Heart left ventricle (tissue), 16 donors: ENCODE measurements around the gene C10orf62. TPM values are rescaled to one million over a fixed set of nuclear protein-coding genes. Genes with fewer than 3 reads are reported as not detected.

Experiments
- ATAC-seq, 4 donors: fragments of 200-7000 bp; cut with Tn5 transposase; one replicate each; pipeline ENCODE4 v1.9.1; 2020 to 2022; ENCODE audit warnings: moderate library complexity in 4 of 4, mild to moderate bottlenecking in 3 of 4, moderate number of reproducible peaks in 1 of 4
- DNase-seq, 5 donors: peaks; one replicate each; pipeline ENCODE4 v3.0.0-alpha.2; 2020
- H3K27ac ChIP-seq, 12 donors: fragments of 200-600 bp; sonication (generic) in 4 of 12; one replicate each; pipeline versions ENCODE4 v1.5.0 to v1.8.0; 2016 to 2022; ENCODE audit warnings: mild to moderate bottlenecking in 2 of 12
- H3K27me3 ChIP-seq, 9 donors: fragments of 200-600 bp; sonication (generic) in 2 of 9; one replicate each; pipeline versions ENCODE4 v1.5.1 to v1.8.0; 2016 to 2022; ENCODE audit warnings: mild to moderate bottlenecking in 3 of 9
- H3K36me3 ChIP-seq, 9 donors: fragments of 200-600 bp; sonication (generic) in 2 of 9; one replicate each; pipeline versions ENCODE4 v1.5.0 to v1.8.0; 2018 to 2022; ENCODE audit warnings: mild to moderate bottlenecking in 2 of 9
- H3K4me1 ChIP-seq, 12 donors: fragments of 200-600 bp; sonication (generic) in 4 of 12; one replicate each; pipeline versions ENCODE4 v1.5.0 to v1.8.0; 2016 to 2022; ENCODE audit warnings: mild to moderate bottlenecking in 3 of 12
- H3K4me3 ChIP-seq, 12 donors: fragments of 200-600 bp; sonication (generic) in 4 of 12; one replicate each; pipeline versions ENCODE4 v1.5.0 to v1.8.0; 2017 to 2022; ENCODE audit warnings: mild to moderate bottlenecking in 9 of 12, moderate library complexity in 4 of 12
- H3K9me3 ChIP-seq, 12 donors: fragments of 200-600 bp; sonication (generic) in 4 of 12; one replicate each; pipeline versions ENCODE4 v1.5.0 to v1.8.0; 2016 to 2022; ENCODE audit warnings: mild to moderate bottlenecking in 1 of 12
- CTCF ChIP-seq, 12 donors: fragments of 200-600 bp; sonication (generic) in 4 of 12; IDR thresholded peaks; one replicate each; pipeline versions ENCODE4 v1.5.0 to v1.8.0; 2018 to 2022; ENCODE audit warnings: antibody characterized with exemption in 12 of 12, mild to moderate bottlenecking in 5 of 12
- POLR2A ChIP-seq, 2 donors: fragments of 450-650 bp; IDR thresholded peaks; one replicate each; pipeline ENCODE4 v1.6.1; 2017; ENCODE audit warnings: antibody characterized with exemption in 2 of 2, mild to moderate bottlenecking in 2 of 2, moderate library complexity in 2 of 2
- WGBS, 4 donors: extraction: QIAGEN DNeasy Blood & Tissue Kit in 2 of 4; methylation state at CpG; one replicate each; pipeline versions ENCODE4 v1.1.5 to v1.1.7; 2013 to 2018; 5-methylcytosine and 5-hydroxymethylcytosine counted together
- intact Hi-C, 10 donors: fragments of 100-400 bp; cut with DNase I; formaldehyde crosslinking; loops; one replicate each; pipeline versions ENCODE4 v1.11.1 to v1.14.2; 2022
- polyA plus RNA-seq, 2 donors: library from polyadenylated mRNA; stranded (reverse); fragments of 200-250 nt; gene quantifications; one replicate each; pipeline ENCODE4 v1.2.3, GENCODE V29; 2013
- total RNA-seq, 9 donors: library from RNA; depleted of rRNA in 2 of 9; stranded (reverse); fragments of >200 nt in 2 of 9; fragmentation: NEBNext Ultra II Directional in 3 of 9; extraction: Animal tissue kit (Norgen Biotek cat#: 25700) in 3 of 9; gene quantifications; one replicate each; pipeline versions ENCODE4 v1.1.0 to v1.2.4, GENCODE V29; 2016 to 2023
- donor health status: ischemic (EF 13 %, LVEDD 7.1; RV severe dilation, severe dysfunction).
- donor health status: healthy with polysubstance abuse.
- donor health status: DM: no; HTN: yes; CAD: no.
- donor health status: DM: no; HTN: no; CAD: no.
- donor health status: ischemic (EF 25% LVEDD 6.9; RV normal size, moderate dysfunction).
- donor health status: ischemic (EF 25% LVEDD 5.7; RV mildly dilated, moderate dysfunction).
- donor health status: healthy.
- donor health status: DM: yes; HTN: yes; CAD: no.
- donor health status: ischemic (EF 35%, LVEDD 5.7; RV mildly dilated, moderate dysfunction).
- donor health status: nonischemic (EF 11% LVEDD 7.7; RV severe dilation, severe dysfunction).
- donor health status: DM: yes; HTN: yes; CAD: no.
- donor health status: PGD.
- donor health status: ischemic (EF 29% LVEDD 5.4; RV normal size, mild dysfunction).
- donor health status: nonischemic (EF 23%, LVEDD 6.1; RV moderate dilation, normal function).

Gene C10orf62
- total and polyA plus RNA-seq, 11 donors, result 0.24 to 2.1 (median 0.65) TPM

GRCh38 chr10:97590082-97590747 lies 694 bp downstream of the C10orf62 start:
- H3K27ac ChIP-seq, result peak overlapping the region in 1 of 12 donors; percentile 23
- peaks cover 0 to 32% (median 5%) of the 10 kb centered on the region in 12 donors for H3K4me1 ChIP-seq
- no peaks in the 10 kb centered on the region for H3K36me3 ChIP-seq
- 90 to 96% (median 92%) methylated on average over 12 to 15 of the region's 15 CpGs for WGBS, 4 donors
- peak in 1 of 5 donors; percentile 23 for DNase-seq
- intact Hi-C loops, result no loop called here
- no peak for TF ChIP-seq POLR2A (IDR thresholded peaks at IDR 0.05)
- no peak for TF ChIP-seq CTCF (IDR thresholded peaks at IDR 0.05)
- H3K9me3 ChIP-seq, result no peaks in the 10 kb centered on the region
- H3K27me3 ChIP-seq, result no peaks in the 10 kb centered on the region
- no peak overlapping the region for H3K4me3 ChIP-seq
- no peak for ATAC-seq

GRCh38 chr10:97590748-97591495 lies 1.4 kb downstream of the C10orf62 start:
- TF ChIP-seq CTCF (IDR thresholded peaks at IDR 0.05) (no peak), POLR2A (IDR thresholded peaks at IDR 0.05) (no peak)
- H3K9me3 ChIP-seq, result no peaks in the 10 kb centered on the region
- peak in 1 of 5 donors; percentile 7 for DNase-seq
- no peaks in the 10 kb centered on the region for H3K27me3 ChIP-seq
- no peak overlapping the region for H3K4me3 ChIP-seq
- ATAC-seq, result no peak
- no peak overlapping the region for H3K27ac ChIP-seq
- intact Hi-C loops, result no loop called here
- no peaks in the 10 kb centered on the region for H3K36me3 ChIP-seq
- WGBS, 4 donors, result 67 to 72% (median 70%) methylated on average over 5 of the region's 5 CpGs
- H3K4me1 ChIP-seq, result peaks cover 0 to 32% (median 10%) of the 10 kb centered on the region in 12 donors

GRCh38 chr10:97593421-97593820 lies 3.9 kb downstream of the C10orf62 start:
- peak overlapping the region in 8 of 12 donors; percentile 14 to 99 (median 76) for H3K27ac ChIP-seq
- no peaks in the 10 kb centered on the region for H3K27me3 ChIP-seq
- no peak overlapping the region for H3K4me3 ChIP-seq
- H3K9me3 ChIP-seq, result no peaks in the 10 kb centered on the region
- TF ChIP-seq CTCF (IDR thresholded peaks at IDR 0.05), result no peak
- TF ChIP-seq POLR2A (IDR thresholded peaks at IDR 0.05), result no peak
- intact Hi-C loops, result no loop called here
- ATAC-seq, result no peak
- 64 to 84% (median 76%) methylated on average over 4 of the region's 4 CpGs for WGBS, 4 donors
- peaks cover 0 to 43% (median 23%) of the 10 kb centered on the region in 12 donors for H3K4me1 ChIP-seq
- no peaks in the 10 kb centered on the region for H3K36me3 ChIP-seq
- no peak for DNase-seq
